Parathyroid adenoma (tissue), 2 donors: ENCODE data around the gene KDM8.

Source experiments
- H2AFZ ChIP-seq: fragments of 300-600 bp; sonication (generic); one replicate; pipeline ENCODE4 v1.7.0; 2017; ENCODE audit warnings: antibody characterized with exemption, mild to moderate bottlenecking
- H3K27ac ChIP-seq: fragments of 300-600 bp; sonication (generic); one replicate; pipeline ENCODE4 v1.7.0; 2017
- H3K27me3 ChIP-seq: fragments of 300-600 bp; sonication (generic); one replicate; pipeline ENCODE4 v1.7.0; 2017; ENCODE audit warnings: low read length; ENCODE audit not compliant: control insufficient read depth, insufficient read depth
- H3K36me3 ChIP-seq: fragments of 300-600 bp; sonication (generic); one replicate; pipeline ENCODE4 v1.7.0; 2017; ENCODE audit warnings: low read length; ENCODE audit not compliant: control insufficient read depth, insufficient read depth
- H3K4me1 ChIP-seq: fragments of 300-600 bp; sonication (generic); one replicate; pipeline ENCODE4 v1.7.0; 2017; ENCODE audit warnings: control low read depth
- H3K4me2 ChIP-seq: fragments of 300-600 bp; sonication (generic); one replicate; pipeline ENCODE4 v1.7.0; 2017; ENCODE audit warnings: low read length
- H3K4me3 ChIP-seq: fragments of 300-600 bp; sonication (generic); one replicate; pipeline ENCODE4 v1.7.0; 2017; ENCODE audit warnings: low read depth, low read length
- H3K79me2 ChIP-seq: fragments of 300-600 bp; sonication (generic); one replicate; pipeline ENCODE4 v1.7.0; 2017; ENCODE audit warnings: control low read depth
- H3K9ac ChIP-seq: fragments of 300-600 bp; sonication (generic); one replicate; pipeline ENCODE4 v1.7.0; 2017; ENCODE audit warnings: mild to moderate bottlenecking
- H3K9me3 ChIP-seq: fragments of 300-600 bp; sonication (generic); one replicate; pipeline ENCODE4 v1.7.0; 2017; ENCODE audit warnings: low read length; ENCODE audit not compliant: control insufficient read depth
- TF ChIP-seq, protein P1 (sequence below): fragments of 300-600 bp; sonication (generic); IDR thresholded peaks from one replicate; pipeline ENCODE4 v1.7.0; 2017; ENCODE audit warnings: antibody characterized with exemption, mild to moderate bottlenecking
- donor health status: primary hyperparathyroidism.

The KDM8 gene

DNA sequence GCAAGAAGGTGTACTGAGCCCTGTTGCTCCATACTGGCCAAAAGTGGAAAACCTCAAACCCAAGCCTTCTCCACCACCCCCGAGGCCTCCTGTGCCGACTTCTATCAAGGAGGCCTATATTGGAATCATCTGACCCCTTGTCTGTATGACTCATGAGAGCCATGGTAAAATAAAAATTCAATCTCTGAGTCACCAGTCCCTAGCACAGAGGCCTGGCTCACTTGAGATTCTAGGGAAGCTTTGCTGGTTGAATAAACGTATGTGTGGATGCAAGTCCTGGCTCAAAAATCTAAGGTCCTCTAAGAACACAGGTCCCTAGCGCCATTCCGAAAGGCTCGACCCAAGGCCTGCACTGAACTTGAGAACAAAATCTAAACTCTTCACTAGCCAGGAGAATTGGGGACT is 50.2 kb downstream of the KDM8 start:
- TF ChIP-seq, protein P1, sequence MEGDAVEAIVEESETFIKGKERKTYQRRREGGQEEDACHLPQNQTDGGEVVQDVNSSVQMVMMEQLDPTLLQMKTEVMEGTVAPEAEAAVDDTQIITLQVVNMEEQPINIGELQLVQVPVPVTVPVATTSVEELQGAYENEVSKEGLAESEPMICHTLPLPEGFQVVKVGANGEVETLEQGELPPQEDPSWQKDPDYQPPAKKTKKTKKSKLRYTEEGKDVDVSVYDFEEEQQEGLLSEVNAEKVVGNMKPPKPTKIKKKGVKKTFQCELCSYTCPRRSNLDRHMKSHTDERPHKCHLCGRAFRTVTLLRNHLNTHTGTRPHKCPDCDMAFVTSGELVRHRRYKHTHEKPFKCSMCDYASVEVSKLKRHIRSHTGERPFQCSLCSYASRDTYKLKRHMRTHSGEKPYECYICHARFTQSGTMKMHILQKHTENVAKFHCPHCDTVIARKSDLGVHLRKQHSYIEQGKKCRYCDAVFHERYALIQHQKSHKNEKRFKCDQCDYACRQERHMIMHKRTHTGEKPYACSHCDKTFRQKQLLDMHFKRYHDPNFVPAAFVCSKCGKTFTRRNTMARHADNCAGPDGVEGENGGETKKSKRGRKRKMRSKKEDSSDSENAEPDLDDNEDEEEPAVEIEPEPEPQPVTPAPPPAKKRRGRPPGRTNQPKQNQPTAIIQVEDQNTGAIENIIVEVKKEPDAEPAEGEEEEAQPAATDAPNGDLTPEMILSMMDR: no peak
- Histone ChIP-seq H3K27me3 (no peaks in the 10 kb centered on the region), H2AFZ (no peak overlapping the region), H3K36me3 (no peaks in the 10 kb centered on the region), H3K27ac (no peak overlapping the region), H3K4me3 (no peak overlapping the region), H3K79me2 (peaks cover 11% of the 10 kb centered on the region), H3K9me3 (no peaks in the 10 kb centered on the region), H3K4me1 (no peaks in the 10 kb centered on the region), H3K4me2 (no peak overlapping the region), H3K9ac (no peak overlapping the region)

DNA sequence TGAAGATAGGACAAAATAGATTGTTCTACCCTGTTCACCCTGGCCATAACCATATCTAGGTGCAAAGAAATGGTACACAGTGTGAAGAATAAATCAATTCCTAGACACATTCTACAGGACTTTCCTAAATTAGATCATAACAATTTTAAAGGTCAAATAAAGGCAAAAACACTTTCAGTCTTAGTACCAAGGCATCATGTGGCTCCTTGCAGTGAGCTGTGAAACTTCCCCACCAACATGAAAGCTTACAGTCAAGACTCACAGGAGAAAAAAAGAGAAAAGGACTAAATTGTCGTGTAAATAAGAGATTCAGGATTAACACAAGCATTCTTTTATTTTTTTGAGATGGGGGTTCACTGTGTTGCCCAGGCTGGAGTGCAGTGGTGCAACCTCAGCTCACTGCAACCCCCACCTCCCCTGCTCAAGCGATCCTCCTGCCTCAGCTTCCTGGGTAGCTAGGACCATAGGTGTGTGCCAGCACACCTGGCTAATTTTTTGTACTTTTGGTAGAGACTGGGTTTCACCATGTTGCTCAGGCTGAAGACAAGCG is 51.0 kb downstream of the KDM8 start:
- H3K27ac ChIP-seq: no peak overlapping the region
- H3K27me3 ChIP-seq: no peaks in the 10 kb centered on the region
- H3K9me3 ChIP-seq: no peaks in the 10 kb centered on the region
- no peak overlapping the region for H3K9ac ChIP-seq
- no peak overlapping the region for H2AFZ ChIP-seq
- no peak overlapping the region for H3K4me2 ChIP-seq
- TF ChIP-seq, protein P1: no peak
- H3K4me3 ChIP-seq: no peak overlapping the region
- H3K36me3 ChIP-seq: no peaks in the 10 kb centered on the region
- no peaks in the 10 kb centered on the region for H3K4me1 ChIP-seq
- H3K79me2 ChIP-seq: peaks cover 18% of the 10 kb centered on the region

DNA sequence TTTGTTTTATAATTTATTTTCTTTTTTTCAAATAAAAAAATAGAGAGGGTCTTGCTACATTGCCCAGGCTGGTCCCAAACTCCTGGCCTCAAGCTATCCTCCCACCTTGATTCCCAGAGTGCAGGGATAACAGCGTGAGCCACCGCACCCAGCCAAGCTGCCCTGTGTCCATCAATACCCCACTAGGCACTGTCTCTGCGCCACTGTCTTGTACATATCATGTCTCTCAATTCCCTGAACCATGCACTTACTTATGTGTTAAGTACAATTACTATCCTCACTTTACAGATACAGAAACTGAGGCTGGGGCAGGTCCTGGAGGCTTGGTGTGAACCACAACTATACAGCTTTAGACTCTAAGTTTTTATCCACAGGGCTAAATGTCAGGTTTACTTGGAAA is 53.5 kb downstream of the KDM8 start:
- TF ChIP-seq, protein P1: no peak
- no peaks in the 10 kb centered on the region for H3K4me1 ChIP-seq

DNA sequence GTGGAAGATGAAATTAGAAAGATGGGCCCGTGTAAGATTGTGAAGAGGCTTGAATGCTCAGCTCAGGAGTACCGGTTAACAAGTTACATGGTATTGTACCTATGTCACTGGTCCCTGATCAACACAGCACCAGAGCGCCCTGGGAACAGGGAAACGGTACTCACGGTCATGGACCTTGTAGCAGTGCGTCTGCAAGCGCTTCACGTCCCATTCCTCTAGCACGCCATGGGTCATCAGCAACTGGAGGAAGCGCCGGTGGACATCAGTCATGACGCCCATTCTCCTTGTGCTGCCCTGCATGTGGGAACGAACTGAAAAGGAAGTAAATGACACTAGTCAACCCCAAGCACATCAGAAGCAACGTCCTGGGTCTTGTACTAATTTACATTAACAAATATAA is 53.9 kb downstream of the KDM8 start:
- Histone ChIP-seq H3K27me3 (no peaks in the 10 kb centered on the region), H3K79me2 (peaks cover 12% of the 10 kb centered on the region), H3K27ac (no peak overlapping the region), H3K4me1 (no peaks in the 10 kb centered on the region), H2AFZ (no peak overlapping the region), H3K9ac (no peak overlapping the region), H3K4me2 (no peak overlapping the region), H3K4me3 (no peak overlapping the region), H3K36me3 (no peaks in the 10 kb centered on the region), H3K9me3 (no peaks in the 10 kb centered on the region)
- TF ChIP-seq, protein P1: no peak

More for the DNA sequence above, 53.5 kb downstream of the KDM8 start:
- Histone ChIP-seq H3K4me3 (no peak overlapping the region), H3K4me2 (no peak overlapping the region), H3K9ac (no peak overlapping the region), H3K27me3 (no peaks in the 10 kb centered on the region), H3K9me3 (no peaks in the 10 kb centered on the region), H3K36me3 (no peaks in the 10 kb centered on the region), H3K79me2 (peaks cover 12% of the 10 kb centered on the region), H3K27ac (no peak overlapping the region), H2AFZ (no peak overlapping the region)

DNA sequence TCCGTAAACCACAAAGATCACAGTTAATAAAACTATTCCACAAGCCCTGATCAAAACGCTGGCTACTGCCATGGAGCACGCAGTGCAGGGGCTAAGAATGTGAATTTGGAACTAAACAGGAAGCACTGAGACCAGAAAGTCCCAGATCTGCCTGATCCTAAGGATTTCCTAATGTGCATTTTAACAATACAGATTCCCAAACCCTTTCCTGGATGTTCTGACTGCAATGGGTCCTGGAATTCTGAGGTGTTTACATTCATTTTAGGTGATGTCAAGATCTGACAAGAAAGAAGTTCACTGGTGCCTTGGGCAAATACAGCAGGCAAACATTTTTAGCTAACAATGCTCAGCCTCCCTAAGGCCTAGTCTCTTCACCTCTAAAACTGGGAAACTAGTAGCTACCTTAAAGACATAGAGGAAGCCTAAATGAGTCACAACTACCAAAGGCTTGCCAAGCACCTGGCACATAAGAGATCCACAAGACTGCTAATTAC is 55.0 kb downstream of the KDM8 start:
- Histone ChIP-seq H2AFZ (no peak overlapping the region), H3K9ac (no peak overlapping the region), H3K79me2 (peaks cover 12% of the 10 kb centered on the region), H3K9me3 (no peaks in the 10 kb centered on the region), H3K4me2 (no peak overlapping the region), H3K36me3 (no peaks in the 10 kb centered on the region), H3K27ac (peak overlapping the region; percentile 38), H3K4me3 (no peak overlapping the region), H3K27me3 (no peaks in the 10 kb centered on the region), H3K4me1 (no peaks in the 10 kb centered on the region)
- TF ChIP-seq, protein P1: no peak
